ENCODE measurements around the gene UBE2F. TPM values are rescaled to one million over a fixed set of nuclear protein-coding genes. Genes with fewer than 3 reads are reported as not detected.
"Not testable (repeated sequence)": the region's sequence is repeated elsewhere in the genome, so short reads cannot be mapped to it uniquely, and the experiment has no call there.

UBE2F gene
- total RNA-seq, 2 experiments from 2014 or later: 19.9 to 27.1 TPM

GRCh38 chr2:238065071-238065846 lies 98.4 kb downstream of the UBE2F start:
- Histone ChIP-seq H3K4me3 (ENCODE audit: low read depth, low read length, poor library complexity, severe bottlenecking) (no peak overlapping the region), H3K9me2 (ENCODE audit: insufficient read depth, low read length) (no peaks in the 10 kb centered on the region), H3K36me3 (ENCODE audit: insufficient read depth, low read length) (peaks cover 57% of the 10 kb centered on the region), H3K79me2 (ENCODE audit: insufficient read depth, low read depth, low read length) (peaks cover 10% of the 10 kb centered on the region; the same call in 1 of the 2 replicates), H3K9me3 (ENCODE audit: low read length) (no peaks in the 10 kb centered on the region), H3K27ac (ENCODE audit: low read depth, low read length, poor library complexity, severe bottlenecking) (no peak overlapping the region), H3K4me1 (ENCODE audit: insufficient read depth, low read length, poor library complexity, severe bottlenecking) (peaks cover 23% of the 10 kb centered on the region), H3K4me2 (ENCODE audit: low read length) (no peak overlapping the region), H2AFZ (ENCODE audit: low read length) (no peak overlapping the region), H4K20me1 (ENCODE audit: insufficient read depth, low read length) (no peaks in the 10 kb centered on the region)
- DNase-seq (ENCODE audit: low spot score): no peak
- BruUV-seq (replicated peaks): no TSS peak
- intact Hi-C loops (cut with micrococcal nuclease; ENCODE audit: unreplicated experiment): no loop called here
- ChIA-PET POLR2A (no interaction called here), CTCF (ENCODE audit: unreplicated experiment) (no interaction called here)
- TF ChIP-seq, protein P1, sequence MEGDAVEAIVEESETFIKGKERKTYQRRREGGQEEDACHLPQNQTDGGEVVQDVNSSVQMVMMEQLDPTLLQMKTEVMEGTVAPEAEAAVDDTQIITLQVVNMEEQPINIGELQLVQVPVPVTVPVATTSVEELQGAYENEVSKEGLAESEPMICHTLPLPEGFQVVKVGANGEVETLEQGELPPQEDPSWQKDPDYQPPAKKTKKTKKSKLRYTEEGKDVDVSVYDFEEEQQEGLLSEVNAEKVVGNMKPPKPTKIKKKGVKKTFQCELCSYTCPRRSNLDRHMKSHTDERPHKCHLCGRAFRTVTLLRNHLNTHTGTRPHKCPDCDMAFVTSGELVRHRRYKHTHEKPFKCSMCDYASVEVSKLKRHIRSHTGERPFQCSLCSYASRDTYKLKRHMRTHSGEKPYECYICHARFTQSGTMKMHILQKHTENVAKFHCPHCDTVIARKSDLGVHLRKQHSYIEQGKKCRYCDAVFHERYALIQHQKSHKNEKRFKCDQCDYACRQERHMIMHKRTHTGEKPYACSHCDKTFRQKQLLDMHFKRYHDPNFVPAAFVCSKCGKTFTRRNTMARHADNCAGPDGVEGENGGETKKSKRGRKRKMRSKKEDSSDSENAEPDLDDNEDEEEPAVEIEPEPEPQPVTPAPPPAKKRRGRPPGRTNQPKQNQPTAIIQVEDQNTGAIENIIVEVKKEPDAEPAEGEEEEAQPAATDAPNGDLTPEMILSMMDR (conservative IDR thresholded peaks at IDR 0.05; ENCODE audit: low read length): no peak
- no peak for TF ChIP-seq EZH2phosphoT487 (IDR thresholded peaks at IDR 0.05; ENCODE audit: borderline replicate concordance, low read depth, low read length)

- no TSS peak for BruUV-seq (replicated peaks)
- DNase-seq (ENCODE audit: low spot score): no peak
- TF ChIP-seq, protein P1 (conservative IDR thresholded peaks at IDR 0.05; ENCODE audit: low read length): no peak
- no peak for TF ChIP-seq EZH2phosphoT487 (IDR thresholded peaks at IDR 0.05; ENCODE audit: borderline replicate concordance, low read depth, low read length)
- Histone ChIP-seq H3K9me2 (ENCODE audit: insufficient read depth, low read length) (no peaks in the 10 kb centered on the region), H3K4me1 (ENCODE audit: insufficient read depth, low read length, poor library complexity, severe bottlenecking) (peaks cover 23% of the 10 kb centered on the region), H3K4me2 (ENCODE audit: low read length) (no peak overlapping the region), H3K4me3 (ENCODE audit: low read depth, low read length, poor library complexity, severe bottlenecking) (no peak overlapping the region), H4K20me1 (ENCODE audit: insufficient read depth, low read length) (no peaks in the 10 kb centered on the region), H2AFZ (ENCODE audit: low read length) (no peak overlapping the region), H3K79me2 (ENCODE audit: insufficient read depth, low read depth, low read length) (peaks cover 10% of the 10 kb centered on the region; the same call in 1 of the 2 replicates), H3K36me3 (ENCODE audit: insufficient read depth, low read length) (peaks cover 64% of the 10 kb centered on the region), H3K9me3 (ENCODE audit: low read length) (no peaks in the 10 kb centered on the region), H3K27ac (ENCODE audit: low read depth, low read length, poor library complexity, severe bottlenecking) (no peak overlapping the region)
- intact Hi-C loops (cut with micrococcal nuclease; ENCODE audit: unreplicated experiment): no loop called here
- POLR2A ChIA-PET: interaction anchor here (0.6 kb wide), 3 partner anchors 10 to 1008 kb away, joined by 3 to 4 read pairs (median 3); no protein-coding TSS in a partner anchor
- CTCF ChIA-PET (ENCODE audit: unreplicated experiment): no interaction called here
Observed at GRCh38 chr2:238066218-238066617, 99.4 kb downstream of the UBE2F start.

DNA sequence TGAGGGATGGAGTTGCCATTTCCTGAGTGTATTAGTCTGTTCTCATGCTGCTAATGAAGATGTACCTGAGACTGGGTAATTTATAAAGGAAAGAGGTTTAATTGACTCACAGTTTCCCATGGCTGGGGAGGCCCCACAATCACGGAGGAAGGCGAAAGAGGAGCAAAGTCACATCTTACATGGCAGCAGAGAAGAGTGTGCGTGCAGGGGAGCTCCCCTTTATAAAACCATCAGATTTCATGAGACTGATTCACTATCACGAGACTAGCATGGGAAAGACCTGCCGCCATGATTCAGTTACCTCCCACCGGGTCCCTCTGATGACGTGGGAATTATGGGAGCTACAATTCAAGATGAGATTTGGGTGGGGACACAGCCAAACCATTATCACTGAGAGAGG lies 99.9 kb downstream of the UBE2F start:
- H4K20me1 ChIP-seq (ENCODE audit: insufficient read depth, low read length); H2AFZ ChIP-seq (ENCODE audit: low read length); H3K4me2 ChIP-seq (ENCODE audit: low read length); H3K27ac ChIP-seq (ENCODE audit: low read depth, low read length, poor library complexity, severe bottlenecking); H3K9me3 ChIP-seq (ENCODE audit: low read length); CTCF ChIA-PET (ENCODE audit: unreplicated experiment); intact Hi-C loops (cut with micrococcal nuclease; ENCODE audit: unreplicated experiment); BruUV-seq (replicated peaks); H3K79me2 ChIP-seq (ENCODE audit: insufficient read depth, low read depth, low read length); H3K9me2 ChIP-seq (ENCODE audit: insufficient read depth, low read length); H3K4me3 ChIP-seq (ENCODE audit: low read depth, low read length, poor library complexity, severe bottlenecking); DNase-seq (ENCODE audit: low spot score): not testable (repeated sequence)
- POLR2A ChIA-PET: interaction anchor here (0.6 kb wide), 1 partner anchor 31 kb away, joined by 3 read pairs; no protein-coding TSS in a partner anchor
- peaks cover 69% of the 10 kb centered on the region for H3K36me3 ChIP-seq (ENCODE audit: insufficient read depth, low read length)
- peaks cover 21% of the 10 kb centered on the region for H3K4me1 ChIP-seq (ENCODE audit: insufficient read depth, low read length, poor library complexity, severe bottlenecking)
